GM23248 (cell line): ENCODE measurements around the gene GALNT10.

Source experiments
- EZH2 ChIP-seq: fragments of 200-600 bp; sonication (generic); IDR thresholded peaks from 2 replicates; pipeline ENCODE4 v1.6.1; 2018; ENCODE audit warnings: antibody characterized with exemption, mild to moderate bottlenecking; ENCODE audit not compliant: insufficient read depth, poor library complexity, severe bottlenecking
- EZH2phosphoT487 ChIP-seq: fragments of 200-600 bp; sonication (generic); IDR thresholded peaks from 2 replicates; pipeline ENCODE4 v1.6.1; 2018; ENCODE audit warnings: antibody characterized with exemption, moderate library complexity, mild to moderate bottlenecking, low read depth; ENCODE audit not compliant: insufficient read depth

DNA sequence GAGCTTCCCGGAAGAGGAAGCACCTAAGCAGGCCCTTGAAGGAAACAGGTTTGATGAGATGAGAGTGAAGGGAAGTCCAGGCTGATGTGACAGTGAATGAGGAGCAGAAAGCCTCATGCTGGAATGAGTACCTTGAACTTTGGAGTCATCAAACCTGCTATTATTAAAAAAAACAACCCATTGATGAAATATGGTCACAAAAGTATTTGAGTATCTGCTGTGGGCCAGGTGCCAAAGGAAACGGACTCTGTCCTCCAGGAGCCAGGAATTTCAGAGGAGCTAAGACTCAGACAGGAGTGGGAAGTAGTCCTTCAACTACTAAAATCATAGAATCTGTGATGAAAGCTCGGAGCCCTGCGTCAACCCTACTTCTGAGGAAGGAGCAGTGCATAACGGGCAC lies 275.6 kb downstream of the GALNT10 start:
- TF ChIP-seq EZH2 (no peak), EZH2phosphoT487 (no peak)
